HCT116 (cell line): ENCODE data around the gene GARNL3.

Experiments used
- CBX3 ChIP-seq: IDR thresholded peaks from 2 replicates; pipeline ENCODE4 v1.6.1; 2012; ENCODE audit warnings: low read depth
- EZH2 ChIP-seq: fragments of 200-600 bp; sonication (generic); IDR thresholded peaks from 2 replicates; pipeline ENCODE4 v1.6.1; 2017; ENCODE audit warnings: antibody characterized with exemption, mixed run types
- FOSL1 ChIP-seq: IDR thresholded peaks from 2 replicates; pipeline ENCODE4 v1.6.1; 2012; ENCODE audit warnings: low read depth
- POLR2A ChIP-seq: IDR thresholded peaks from 2 replicates; pipeline ENCODE4 v1.7.0; 2011; ENCODE audit warnings: borderline replicate concordance; ENCODE audit not compliant: insufficient read depth, insufficient read length; ENCODE audit errors: extremely low read depth
- POLR2AphosphoS5 ChIP-seq: IDR thresholded peaks from 2 replicates; pipeline ENCODE4 v1.6.1; 2011; ENCODE audit warnings: mild to moderate bottlenecking, low read depth, low read length, moderate library complexity
- RAD21 ChIP-seq: IDR thresholded peaks from 2 replicates; pipeline ENCODE4 v1.6.1; 2012; ENCODE audit warnings: low read depth, mild to moderate bottlenecking
- REST ChIP-seq: IDR thresholded peaks from 2 replicates; pipeline ENCODE4 v1.6.1; 2012; ENCODE audit warnings: low read depth
- SP1 ChIP-seq: IDR thresholded peaks from 2 replicates; pipeline ENCODE4 v1.6.1; 2012; ENCODE audit warnings: low read depth
- YY1 ChIP-seq: IDR thresholded peaks from 2 replicates; pipeline ENCODE4 v1.6.1; 2011; ENCODE audit warnings: low read length, low read depth, moderate library complexity, mild to moderate bottlenecking; ENCODE audit not compliant: insufficient replicate concordance; ENCODE audit errors: extremely low read depth
- TF ChIP-seq, protein P1 (sequence below), 3 experiments: fragments of 200-600 bp in 1 of 3; sonication (generic) in 1 of 3; IDR thresholded peaks in 2 of 3; conservative IDR thresholded peaks in 1 of 3; 2 replicates each; pipeline ENCODE4 v1.5.1; 2012 to 2017; ENCODE audit warnings: low read depth in 2 of 3, low read length in 2 of 3, antibody characterized with exemption in 1 of 3, borderline replicate concordance in 1 of 3, control low read depth in 1 of 3, mild to moderate bottlenecking in 1 of 3, mixed read lengths in 1 of 3, mixed run types in 1 of 3, moderate library complexity in 1 of 3; ENCODE audit not compliant: insufficient read depth in 1 of 3

DNA sequence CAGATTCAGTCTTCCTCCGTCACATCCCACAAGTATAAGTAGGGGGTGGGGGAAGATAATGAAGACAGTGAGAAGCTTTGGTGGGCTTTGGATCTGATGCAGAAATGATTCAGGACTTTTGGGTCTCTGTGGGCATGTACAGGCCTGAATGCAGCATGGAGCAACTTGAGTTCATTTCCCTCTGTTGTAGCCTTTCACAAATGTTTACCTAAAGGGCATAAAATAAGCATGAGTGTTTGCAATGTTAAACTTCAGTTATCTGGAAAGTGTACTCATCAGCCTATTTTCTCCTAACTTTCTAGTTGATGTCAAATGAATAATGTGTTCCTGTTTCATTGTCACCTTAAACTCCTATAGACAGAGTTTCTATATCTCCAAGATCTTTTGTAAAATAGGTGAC, 39.3 kb downstream of the GARNL3 start:
- TF ChIP-seq CBX3, result no peak
- no peak for TF ChIP-seq REST
- TF ChIP-seq, protein P1, sequence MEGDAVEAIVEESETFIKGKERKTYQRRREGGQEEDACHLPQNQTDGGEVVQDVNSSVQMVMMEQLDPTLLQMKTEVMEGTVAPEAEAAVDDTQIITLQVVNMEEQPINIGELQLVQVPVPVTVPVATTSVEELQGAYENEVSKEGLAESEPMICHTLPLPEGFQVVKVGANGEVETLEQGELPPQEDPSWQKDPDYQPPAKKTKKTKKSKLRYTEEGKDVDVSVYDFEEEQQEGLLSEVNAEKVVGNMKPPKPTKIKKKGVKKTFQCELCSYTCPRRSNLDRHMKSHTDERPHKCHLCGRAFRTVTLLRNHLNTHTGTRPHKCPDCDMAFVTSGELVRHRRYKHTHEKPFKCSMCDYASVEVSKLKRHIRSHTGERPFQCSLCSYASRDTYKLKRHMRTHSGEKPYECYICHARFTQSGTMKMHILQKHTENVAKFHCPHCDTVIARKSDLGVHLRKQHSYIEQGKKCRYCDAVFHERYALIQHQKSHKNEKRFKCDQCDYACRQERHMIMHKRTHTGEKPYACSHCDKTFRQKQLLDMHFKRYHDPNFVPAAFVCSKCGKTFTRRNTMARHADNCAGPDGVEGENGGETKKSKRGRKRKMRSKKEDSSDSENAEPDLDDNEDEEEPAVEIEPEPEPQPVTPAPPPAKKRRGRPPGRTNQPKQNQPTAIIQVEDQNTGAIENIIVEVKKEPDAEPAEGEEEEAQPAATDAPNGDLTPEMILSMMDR (IDR thresholded peaks at IDR 0.05 in 2 of 3, conservative IDR thresholded peaks at IDR 0.05 in 1 of 3; ENCODE audit: borderline replicate concordance in 1 of 3, insufficient read depth in 1 of 3, low read depth in 2 of 3, low read length in 2 of 3), result no peak
- TF ChIP-seq POLR2A, result no peak
- TF ChIP-seq POLR2AphosphoS5, result no peak
- no peak for TF ChIP-seq FOSL1
- no peak for TF ChIP-seq EZH2
- TF ChIP-seq YY1, result no peak
- no peak for TF ChIP-seq SP1
- no peak for TF ChIP-seq RAD21
